ENCODE data around the gene IGSF21.

GRCh38 chr1:18373151-18373550, 265.6 kb downstream of the IGSF21 start:
- TF ChIP-seq, protein P1, sequence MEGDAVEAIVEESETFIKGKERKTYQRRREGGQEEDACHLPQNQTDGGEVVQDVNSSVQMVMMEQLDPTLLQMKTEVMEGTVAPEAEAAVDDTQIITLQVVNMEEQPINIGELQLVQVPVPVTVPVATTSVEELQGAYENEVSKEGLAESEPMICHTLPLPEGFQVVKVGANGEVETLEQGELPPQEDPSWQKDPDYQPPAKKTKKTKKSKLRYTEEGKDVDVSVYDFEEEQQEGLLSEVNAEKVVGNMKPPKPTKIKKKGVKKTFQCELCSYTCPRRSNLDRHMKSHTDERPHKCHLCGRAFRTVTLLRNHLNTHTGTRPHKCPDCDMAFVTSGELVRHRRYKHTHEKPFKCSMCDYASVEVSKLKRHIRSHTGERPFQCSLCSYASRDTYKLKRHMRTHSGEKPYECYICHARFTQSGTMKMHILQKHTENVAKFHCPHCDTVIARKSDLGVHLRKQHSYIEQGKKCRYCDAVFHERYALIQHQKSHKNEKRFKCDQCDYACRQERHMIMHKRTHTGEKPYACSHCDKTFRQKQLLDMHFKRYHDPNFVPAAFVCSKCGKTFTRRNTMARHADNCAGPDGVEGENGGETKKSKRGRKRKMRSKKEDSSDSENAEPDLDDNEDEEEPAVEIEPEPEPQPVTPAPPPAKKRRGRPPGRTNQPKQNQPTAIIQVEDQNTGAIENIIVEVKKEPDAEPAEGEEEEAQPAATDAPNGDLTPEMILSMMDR (IDR thresholded peaks at IDR 0.05; ENCODE audit: low read depth, low read length): no peak
- no peak for TF ChIP-seq EZH2phosphoT487 (IDR thresholded peaks at IDR 0.05; ENCODE audit: low read depth)

Measured in OCI-LY3 (cell line).